ENCODE data around the gene CASP4. TPM values are rescaled to one million over a fixed set of nuclear protein-coding genes. Genes with fewer than 3 reads are reported as not detected.

The CASP4 gene
- total and polyA plus RNA-seq, 2 of the 4 experiments (the other 2 are of a cell fraction): 82.5 to 91.9 TPM

DNA sequence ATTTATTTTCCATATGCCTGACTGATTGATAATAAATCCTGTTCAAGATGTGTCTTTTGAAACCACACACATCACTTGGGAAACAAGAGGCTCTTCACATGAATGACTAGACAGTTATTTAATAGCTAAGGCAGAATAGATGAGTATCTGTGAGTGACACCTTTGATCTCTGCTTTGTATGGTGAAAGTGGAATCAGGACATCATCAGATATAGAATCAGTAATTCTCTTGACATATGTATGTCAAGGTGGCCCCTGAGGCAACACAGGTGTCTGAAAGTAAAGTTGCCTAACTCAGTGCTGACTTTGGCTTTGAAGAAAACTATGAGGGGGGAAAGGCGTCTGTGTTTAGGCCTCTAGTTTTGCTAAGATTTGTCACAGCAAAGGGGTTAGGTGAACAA lies 11.5 kb upstream of the CASP4 start:
- POLR2A ChIA-PET (ENCODE audit: unreplicated experiment): no interaction called here
- Histone ChIP-seq H3K36me3 (ENCODE audit: control insufficient read depth, insufficient read depth, low read length) (no peaks in the 10 kb centered on the region), H4K8ac (ENCODE audit: low read depth in 2 of 2, low read length in 2 of 2) (no peak overlapping the region), H3K4me3 (ENCODE audit: insufficient read depth, low read depth, low read length) (no peak overlapping the region), H2BK120ac (ENCODE audit: low read depth, low read length) (no peak overlapping the region), H4K20me1 (ENCODE audit: insufficient read depth, low read length) (no peaks in the 10 kb centered on the region), H3K9me1 (ENCODE audit: insufficient read depth, low read length) (no peaks in the 10 kb centered on the region), H3K9me3 (ENCODE audit: control insufficient read depth, insufficient read depth, low read length) (peaks cover 4% of the 10 kb centered on the region), H3K14ac (replicated peaks; ENCODE audit: low read depth, low read length) (no peak overlapping the region), H3K56ac (ENCODE audit: extremely low read depth, insufficient read depth, low read length) (no peak overlapping the region), H3K18ac (ENCODE audit: low read depth, low read length) (no peak overlapping the region), H2AK9ac (replicated peaks; ENCODE audit: low read depth, low read length, poor library complexity) (no peak overlapping the region), H3K79me1 (ENCODE audit: low read depth in 1 of 2, low read length in 2 of 2) (no peaks in the 10 kb centered on the region), H2BK5ac (ENCODE audit: low read depth, low read length, poor library complexity, severe bottlenecking) (no peak overlapping the region), H3K27me3 (ENCODE audit: control insufficient read depth, insufficient read depth, low read length) (no peaks in the 10 kb centered on the region), H3K4me2 (ENCODE audit: low read depth, low read length) (no peak overlapping the region), H3K4me1 (ENCODE audit: control insufficient read depth, insufficient read depth, low read length) (no peaks in the 10 kb centered on the region), H2BK20ac (ENCODE audit: low read depth, low read length) (no peak overlapping the region), H2BK15ac (ENCODE audit: low read depth, low read length) (no peak overlapping the region), H4K91ac (ENCODE audit: insufficient read depth, low read depth, low read length) (no peak overlapping the region), H3K4ac (ENCODE audit: low read depth, low read length) (no peak overlapping the region), H2AK5ac (ENCODE audit: low read depth, low read length) (no peak overlapping the region), H3K9ac (ENCODE audit: low read depth, low read length) (no peak overlapping the region), H2AFZ (replicated peaks; ENCODE audit: low read length, poor library complexity) (no peak overlapping the region), H4K5ac (ENCODE audit: low read depth, low read length) (no peak overlapping the region), H3K27ac (ENCODE audit: insufficient read depth, low read length) (no peak overlapping the region), H3K23ac (ENCODE audit: low read depth, low read length) (no peak overlapping the region)
- CTCF ChIA-PET: no interaction called here
- BruUV-seq (replicated peaks): no TSS peak
- TF ChIP-seq POLR2A (IDR thresholded peaks at IDR 0.05; ENCODE audit: low read depth, low read length) (no peak), BHLHE40 (IDR thresholded peaks at IDR 0.05; ENCODE audit: low read depth, low read length) (no peak)
- intact Hi-C loops (cut with micrococcal nuclease): no loop called here
- dilution Hi-C loops (cut with HindIII; ENCODE audit: low sequenced_read_pairs, unreplicated experiment): no loop called here
- no peak for DNase-seq
- in situ Hi-C loops (cut with MboI; ENCODE audit: low sequenced_read_pairs): no loop called here
- 100% methylated on average over 1 of the region's 1 CpG; no CpG with 5 or more reads in 1 of the 2 experiments for WGBS, 2 experiments (ENCODE audit: extremely low coverage in 2 of 2, insufficient read length in 1 of 2)
- no peak for ATAC-seq (ENCODE audit: low read depth)
